K562 (cell line): ENCODE results near the gene HNRNPDL. TPM values are rescaled to one million over a fixed set of nuclear protein-coding genes. Genes with fewer than 3 reads are reported as not detected.
A peak's percentile ranks its signal among the peaks of the same experiment; 100 is the strongest.

Experiments
- ARID2 ChIP-seq: fragments of 450-650 bp; IDR thresholded peaks from 2 replicates; pipeline ENCODE4 v1.6.1; 2017; ENCODE audit warnings: antibody characterized with exemption, mild to moderate bottlenecking
- CBX8 ChIP-seq: fragments of 200-600 bp; sonication (generic); IDR thresholded peaks from 2 replicates; pipeline ENCODE4 v1.6.1; 2012; ENCODE audit warnings: borderline replicate concordance, mixed run types, low read depth, mild to moderate bottlenecking, moderate library complexity, mixed read lengths, low read length, control low read depth, inconsistent platforms; ENCODE audit not compliant: poor library complexity, severe bottlenecking; ENCODE audit errors: extremely low read depth
- GTF2E2 ChIP-seq: fragments of 200-800 bp; sonication (Bioruptor generic); IDR thresholded peaks from 2 replicates; pipeline ENCODE4 v1.6.1; 2016; ENCODE audit warnings: missing genetic modification characterization, missing compliant biosample characterization
- HMG20B ChIP-seq: fragments of 250-450 bp; sonication (Bioruptor Pico); IDR thresholded peaks from 2 replicates; pipeline ENCODE4 v1.5.0; 2021; ENCODE audit warnings: mild to moderate bottlenecking
- ID3 ChIP-seq, 2 experiments: fragments of 250-450 bp in 1 of 2; fragments of 450-650 bp in 1 of 2; sonication (Bioruptor Pico) in 1 of 2; IDR thresholded peaks; 2 replicates each; pipeline versions ENCODE4 v1.6.1 to v1.8.0; 2016 to 2021; ENCODE audit warnings: mild to moderate bottlenecking in 2 of 2, moderate library complexity in 2 of 2, missing compliant biosample characterization in 1 of 2, missing genetic modification characterization in 1 of 2
- SIN3A ChIP-seq, 2 experiments: fragments of 150-350 bp in 1 of 2; IDR thresholded peaks; 2 replicates each; pipeline ENCODE4 v1.6.1; 2011 to 2016; ENCODE audit warnings: borderline replicate concordance in 2 of 2, low read depth in 2 of 2, low read length in 2 of 2, mild to moderate bottlenecking in 2 of 2, moderate library complexity in 2 of 2; ENCODE audit not compliant: control insufficient read depth in 1 of 2
- ZBTB26 ChIP-seq: fragments of 450-650 bp; formaldehyde crosslinking; IDR thresholded peaks from 2 replicates; pipeline ENCODE4 v1.4.0; 2022; ENCODE audit warnings: missing genetic modification characterization
- ZBTB33 ChIP-seq: sonication (generic); formaldehyde crosslinking; IDR thresholded peaks from 2 replicates; pipeline ENCODE4 v1.8.1; 2023; ENCODE audit warnings: mild to moderate bottlenecking, missing genetic modification reagents
- ZNF586 ChIP-seq: fragments of 450-650 bp; formaldehyde crosslinking; conservative IDR thresholded peaks from 2 replicates; pipeline ENCODE4 v1.4.0; 2020; ENCODE audit warnings: mild to moderate bottlenecking, moderate library complexity
- ZNF592 ChIP-seq: fragments of 450-650 bp; IDR thresholded peaks from 2 replicates; pipeline ENCODE4 v1.6.1; 2017; ENCODE audit warnings: antibody characterized with exemption, mild to moderate bottlenecking
- polyA plus RNA-seq, 8 experiments: library from polyadenylated mRNA; depleted of rRNA in 4 of 8; stranded (reverse) in 5 of 8; unstranded in 3 of 8; fragments of >200 nt; fragmentation: Nextera tagmentation in 2 of 8; fragmentation: Illumina TruSeq in 1 of 8; extraction: Ambion mirVana in 2 of 8; extraction: Trizol in 1 of 8; gene quantifications; 2 replicates each; pipeline versions ENCODE4 v1.2.1 to v1.2.3, GENCODE V29; 2011 to 2014; ENCODE audit warnings: inconsistent platforms in 1 of 8, missing spikeins in 1 of 8
- total RNA-seq, 7 experiments: library from RNA; depleted of rRNA in 6 of 7; stranded (reverse); fragments of >200 nt in 6 of 7; fragmentation: Illumina TruSeq in 2 of 7; extraction: Trizol in 2 of 7; gene quantifications; 2 replicates each; pipeline versions ENCODE4 v1.2.1 to v1.2.3, GENCODE V29; 2011 to 2021; ENCODE audit warnings: low replicate concordance in 1 of 7
- TF ChIP-seq, protein P1 (sequence below): sonication (generic); formaldehyde crosslinking; IDR thresholded peaks from 2 replicates; pipeline ENCODE4 v1.8.1; 2023; ENCODE audit warnings: mild to moderate bottlenecking, missing genetic modification reagents
- TF ChIP-seq, protein P2 (sequence below): IDR thresholded peaks from 2 replicates; pipeline ENCODE4 v1.6.1; 2016; ENCODE audit warnings: missing genetic modification characterization, missing compliant biosample characterization

Gene HNRNPDL
- total and polyA plus RNA-seq, 9 of the 15 experiments (the other 6 are each of a cell fraction or from before 2014, with no cell fraction given) = 243 to 652 (median 351) TPM

- peak; percentile 32; the same call in 1 of the 2 replicates for TF ChIP-seq ZNF592
- no peak for TF ChIP-seq ZNF586 (CRISPR knock-in tag)
- TF ChIP-seq ARID2 = no peak
- TF ChIP-seq, protein P1, sequence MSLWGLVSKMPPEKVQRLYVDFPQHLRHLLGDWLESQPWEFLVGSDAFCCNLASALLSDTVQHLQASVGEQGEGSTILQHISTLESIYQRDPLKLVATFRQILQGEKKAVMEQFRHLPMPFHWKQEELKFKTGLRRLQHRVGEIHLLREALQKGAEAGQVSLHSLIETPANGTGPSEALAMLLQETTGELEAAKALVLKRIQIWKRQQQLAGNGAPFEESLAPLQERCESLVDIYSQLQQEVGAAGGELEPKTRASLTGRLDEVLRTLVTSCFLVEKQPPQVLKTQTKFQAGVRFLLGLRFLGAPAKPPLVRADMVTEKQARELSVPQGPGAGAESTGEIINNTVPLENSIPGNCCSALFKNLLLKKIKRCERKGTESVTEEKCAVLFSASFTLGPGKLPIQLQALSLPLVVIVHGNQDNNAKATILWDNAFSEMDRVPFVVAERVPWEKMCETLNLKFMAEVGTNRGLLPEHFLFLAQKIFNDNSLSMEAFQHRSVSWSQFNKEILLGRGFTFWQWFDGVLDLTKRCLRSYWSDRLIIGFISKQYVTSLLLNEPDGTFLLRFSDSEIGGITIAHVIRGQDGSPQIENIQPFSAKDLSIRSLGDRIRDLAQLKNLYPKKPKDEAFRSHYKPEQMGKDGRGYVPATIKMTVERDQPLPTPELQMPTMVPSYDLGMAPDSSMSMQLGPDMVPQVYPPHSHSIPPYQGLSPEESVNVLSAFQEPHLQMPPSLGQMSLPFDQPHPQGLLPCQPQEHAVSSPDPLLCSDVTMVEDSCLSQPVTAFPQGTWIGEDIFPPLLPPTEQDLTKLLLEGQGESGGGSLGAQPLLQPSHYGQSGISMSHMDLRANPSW (CRISPR knock-in tag) = no peak
- TF ChIP-seq HMG20B (CRISPR knock-in tag) = no peak
- 0 out of 2 replicates have a peak, but pooled peaks have one; percentile 1 for TF ChIP-seq GTF2E2
- TF ChIP-seq CBX8 = no peak
- TF ChIP-seq SIN3A (IDR thresholded peaks at IDR 0.05; ENCODE audit: borderline replicate concordance in 2 of 2, control insufficient read depth in 1 of 2, low read depth in 2 of 2, low read length in 2 of 2) = peak in 1 of 2 experiments; percentile 81; a peak in 2 of 4 replicates
- TF ChIP-seq ID3 (CRISPR knock-in tag; IDR thresholded peaks at IDR 0.05) = no peak
- no peak for TF ChIP-seq ID3 (tag; IDR thresholded peaks at IDR 0.05)
- TF ChIP-seq, protein P2, sequence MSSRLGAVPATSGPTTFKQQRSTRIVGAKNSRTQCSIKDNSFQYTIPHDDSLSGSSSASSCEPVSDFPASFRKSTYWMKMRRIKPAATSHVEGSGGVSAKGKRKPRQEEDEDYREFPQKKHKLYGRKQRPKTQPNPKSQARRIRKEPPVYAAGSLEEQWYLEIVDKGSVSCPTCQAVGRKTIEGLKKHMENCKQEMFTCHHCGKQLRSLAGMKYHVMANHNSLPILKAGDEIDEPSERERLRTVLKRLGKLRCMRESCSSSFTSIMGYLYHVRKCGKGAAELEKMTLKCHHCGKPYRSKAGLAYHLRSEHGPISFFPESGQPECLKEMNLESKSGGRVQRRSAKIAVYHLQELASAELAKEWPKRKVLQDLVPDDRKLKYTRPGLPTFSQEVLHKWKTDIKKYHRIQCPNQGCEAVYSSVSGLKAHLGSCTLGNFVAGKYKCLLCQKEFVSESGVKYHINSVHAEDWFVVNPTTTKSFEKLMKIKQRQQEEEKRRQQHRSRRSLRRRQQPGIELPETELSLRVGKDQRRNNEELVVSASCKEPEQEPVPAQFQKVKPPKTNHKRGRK (tag) = no peak
- no peak for TF ChIP-seq ZBTB26 (CRISPR knock-in tag)
- no peak; the same call in 1 of the 2 replicates for TF ChIP-seq ZBTB33 (CRISPR knock-in tag)
Observed at GRCh38 chr4:82430193-82430963, at the start of gene HNRNPDL, which contains the start of gene ENOPH1 (continued).
